Fibroblast of lung (primary cell): ENCODE results near the gene TJP1. TPM values are rescaled to one million over a fixed set of nuclear protein-coding genes. Genes with fewer than 3 reads are reported as not detected.

Source experiments
- DNase-seq, 2 donors: peaks; one replicate each; pipeline versions ENCODE4 v3.0.0 to v3.0.0-alpha.2; 2010; ENCODE audit warnings: low read depth in 2 of 2
- H2AFZ ChIP-seq: 2 replicates; pipeline ENCODE4 v1.5.1; 2012; ENCODE audit warnings: low read length, control low read depth, inconsistent platforms
- H3K27ac ChIP-seq: 2 replicates; pipeline ENCODE4 v1.5.1; 2011; ENCODE audit warnings: low read length, control low read depth; ENCODE audit not compliant: insufficient read depth
- H3K27me3 ChIP-seq: 2 replicates; pipeline ENCODE4 v1.5.1; 2011; ENCODE audit warnings: mild to moderate bottlenecking, low read length; ENCODE audit not compliant: control insufficient read depth, insufficient read depth
- H3K36me3 ChIP-seq: 2 replicates; pipeline ENCODE4 v1.5.1; 2011; ENCODE audit warnings: low read length; ENCODE audit not compliant: control insufficient read depth, insufficient read depth
- H3K4me1 ChIP-seq: 2 replicates; pipeline ENCODE4 v1.5.1; 2011; ENCODE audit warnings: low read length; ENCODE audit not compliant: control insufficient read depth, insufficient read depth; ENCODE audit errors: extremely low read depth
- H3K4me2 ChIP-seq: 2 replicates; pipeline ENCODE4 v1.5.1; 2011; ENCODE audit warnings: low read length, control low read depth; ENCODE audit not compliant: insufficient read depth; ENCODE audit errors: extremely low read depth
- H3K4me3 ChIP-seq, 4 experiments: fragments of 200-600 bp in 1 of 4; sonication (generic) in 1 of 4; replicated peaks in 1 of 4; 2 replicates each; pipeline ENCODE4 v1.5.1; 2011 to 2016; ENCODE audit warnings: low read length in 4 of 4, low read depth in 3 of 4, mild to moderate bottlenecking in 3 of 4, control low read depth in 2 of 4, inconsistent platforms in 1 of 4, mixed read lengths in 1 of 4; ENCODE audit not compliant: insufficient read depth in 1 of 4; ENCODE audit errors: control extremely low read depth in 1 of 4
- H3K79me2 ChIP-seq: 2 replicates; pipeline ENCODE4 v1.5.1; 2012; ENCODE audit warnings: mild to moderate bottlenecking, low read length, inconsistent platforms; ENCODE audit not compliant: control insufficient read depth, insufficient read depth
- H3K9ac ChIP-seq: 2 replicates; pipeline ENCODE4 v1.5.1; 2011; ENCODE audit warnings: mild to moderate bottlenecking, low read length, control low read depth; ENCODE audit not compliant: insufficient read depth
- H3K9me3 ChIP-seq: 2 replicates; pipeline ENCODE4 v1.5.1; 2012; ENCODE audit warnings: low read depth, low read length; ENCODE audit not compliant: control insufficient read depth, insufficient read depth
- H4K20me1 ChIP-seq: 2 replicates; pipeline ENCODE4 v1.5.1; 2011; ENCODE audit warnings: low read length; ENCODE audit not compliant: control insufficient read depth, insufficient read depth; ENCODE audit errors: extremely low read depth
- CTCF ChIP-seq, 2 donors: IDR thresholded peaks in 1 of 2; conservative IDR thresholded peaks in 1 of 2; 1 replicate in 1 of 2; 2 replicates in 1 of 2; pipeline ENCODE4 v1.5.1; 2011 to 2012; ENCODE audit warnings: low read length in 2 of 2, control low read depth in 1 of 2, inconsistent platforms in 1 of 2, low read depth in 1 of 2, mild to moderate bottlenecking in 1 of 2
- EZH2 ChIP-seq: IDR thresholded peaks from 2 replicates; pipeline ENCODE4 v1.5.1; 2012; ENCODE audit warnings: low read length, control low read depth, mild to moderate bottlenecking; ENCODE audit errors: missing control alignments
- polyA plus RNA-seq, 2 donors: library from polyadenylated mRNA; depleted of rRNA in 1 of 2; stranded (reverse) in 1 of 2; unstranded in 1 of 2; fragments of >200 nt; gene quantifications; 2 replicates each; pipeline ENCODE4 v1.2.1, GENCODE V29; 2011 to 2012; ENCODE audit warnings: missing spikeins in 1 of 2
- total RNA-seq: library from RNA; depleted of rRNA; stranded (reverse); fragments of >200 nt; gene quantifications from 2 replicates; pipeline ENCODE4 v1.2.1, GENCODE V29; 2014

The TJP1 gene
- total and polyA plus RNA-seq, 2 donors (not counting 1 experiment from before 2014, with no cell fraction given), result 53.7 to 110 TPM

DNA sequence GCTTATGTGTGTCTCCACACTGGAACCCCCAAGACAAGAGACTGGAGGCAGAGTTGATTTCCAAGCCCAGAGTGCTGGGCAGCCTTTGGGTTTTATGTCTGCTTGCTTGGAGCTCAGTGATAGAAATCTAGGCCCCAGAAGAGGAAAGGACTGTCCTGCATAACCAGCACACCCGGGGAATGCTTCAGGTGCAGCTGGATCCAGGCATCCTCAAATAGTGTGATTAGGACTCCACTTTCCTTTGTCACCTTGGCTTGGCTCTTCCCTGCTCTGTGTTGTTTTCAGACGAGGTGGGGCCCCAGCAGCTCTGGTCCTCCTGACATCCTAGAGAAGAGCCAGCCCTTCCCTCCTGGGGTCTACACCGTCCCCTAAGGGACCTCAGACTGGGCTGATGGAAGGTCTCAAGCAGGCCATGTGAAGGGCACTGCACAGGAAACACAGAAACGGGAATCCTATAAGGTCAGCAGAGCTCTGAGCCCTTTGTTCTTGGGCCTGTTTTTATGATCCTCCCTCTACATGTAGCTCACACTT is 143.7 kb downstream of the TJP1 start:
- no peaks in the 10 kb centered on the region for H3K9me3 ChIP-seq
- H4K20me1 ChIP-seq, result no peaks in the 10 kb centered on the region
- no peak overlapping the region for H3K4me3 ChIP-seq
- no peak overlapping the region for H2AFZ ChIP-seq
- H3K4me2 ChIP-seq, result no peak overlapping the region
- no peak for TF ChIP-seq CTCF (conservative IDR thresholded peaks at IDR 0.05 in 1 of 2, IDR thresholded peaks at IDR 0.05 in 1 of 2; ENCODE audit: low read depth in 1 of 2, low read length in 2 of 2)
- TF ChIP-seq EZH2, result no peak
- H3K36me3 ChIP-seq, result no peaks in the 10 kb centered on the region
- no peak overlapping the region for H3K9ac ChIP-seq
- no peak for DNase-seq
- H3K79me2 ChIP-seq, result no peaks in the 10 kb centered on the region
- no peaks in the 10 kb centered on the region for H3K27me3 ChIP-seq
- no peaks in the 10 kb centered on the region for H3K4me1 ChIP-seq
- H3K27ac ChIP-seq, result no peak overlapping the region

- H3K9me3 ChIP-seq, result no peaks in the 10 kb centered on the region
- H3K4me1 ChIP-seq, result no peaks in the 10 kb centered on the region
- no peak overlapping the region for H3K27ac ChIP-seq
- H4K20me1 ChIP-seq, result no peaks in the 10 kb centered on the region
- no peaks in the 10 kb centered on the region for H3K79me2 ChIP-seq
- TF ChIP-seq EZH2 (no peak), CTCF (conservative IDR thresholded peaks at IDR 0.05 in 1 of 2, IDR thresholded peaks at IDR 0.05 in 1 of 2; ENCODE audit: low read depth in 1 of 2, low read length in 2 of 2) (no peak)
- DNase-seq, result no peak
- H3K4me3 ChIP-seq, result no peak overlapping the region
- H3K9ac ChIP-seq, result no peak overlapping the region
- H3K4me2 ChIP-seq, result no peak overlapping the region
- H3K27me3 ChIP-seq, result no peaks in the 10 kb centered on the region
- no peaks in the 10 kb centered on the region for H3K36me3 ChIP-seq
- no peak overlapping the region for H2AFZ ChIP-seq
These were observed 144.3 kb downstream of the TJP1 start for GRCh38 chr15:29677871-29678461.

DNA sequence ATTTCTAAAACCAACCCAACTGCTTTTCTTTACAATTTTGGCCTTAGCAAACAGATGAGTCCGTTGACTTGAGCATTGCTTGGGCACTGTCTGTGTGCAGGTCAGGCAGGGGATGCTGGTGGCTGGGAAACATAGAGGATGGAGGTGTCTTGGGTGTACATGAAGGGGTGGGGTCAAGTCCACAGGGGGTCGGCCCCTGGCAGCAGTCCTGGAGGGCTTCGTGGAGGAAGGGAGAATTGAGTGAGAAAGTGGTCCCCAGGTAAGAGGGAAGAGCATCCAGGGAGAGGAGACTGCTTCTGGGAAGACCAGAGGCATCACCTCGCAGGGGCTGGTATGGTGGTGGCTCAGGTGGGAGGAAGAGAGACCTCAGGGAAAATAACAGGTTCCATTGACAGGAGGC is 144.8 kb downstream of the TJP1 start:
- TF ChIP-seq EZH2 (no peak), CTCF (conservative IDR thresholded peaks at IDR 0.05 in 1 of 2, IDR thresholded peaks at IDR 0.05 in 1 of 2; ENCODE audit: low read depth in 1 of 2, low read length in 2 of 2) (no peak)
- DNase-seq, result no peak
- Histone ChIP-seq H3K79me2 (no peaks in the 10 kb centered on the region), H3K9me3 (no peaks in the 10 kb centered on the region), H4K20me1 (no peaks in the 10 kb centered on the region), H2AFZ (no peak overlapping the region), H3K27ac (no peak overlapping the region), H3K4me2 (no peak overlapping the region), H3K9ac (no peak overlapping the region), H3K4me3 (no peak overlapping the region), H3K36me3 (no peaks in the 10 kb centered on the region), H3K4me1 (no peaks in the 10 kb centered on the region), H3K27me3 (no peaks in the 10 kb centered on the region)
